Measurements from ENCODE around the gene WDR26.
"Not testable (repeated sequence)": the region's sequence is repeated elsewhere in the genome, so short reads cannot be mapped to it uniquely, and the experiment has no call there.

Gene WDR26

DNA sequence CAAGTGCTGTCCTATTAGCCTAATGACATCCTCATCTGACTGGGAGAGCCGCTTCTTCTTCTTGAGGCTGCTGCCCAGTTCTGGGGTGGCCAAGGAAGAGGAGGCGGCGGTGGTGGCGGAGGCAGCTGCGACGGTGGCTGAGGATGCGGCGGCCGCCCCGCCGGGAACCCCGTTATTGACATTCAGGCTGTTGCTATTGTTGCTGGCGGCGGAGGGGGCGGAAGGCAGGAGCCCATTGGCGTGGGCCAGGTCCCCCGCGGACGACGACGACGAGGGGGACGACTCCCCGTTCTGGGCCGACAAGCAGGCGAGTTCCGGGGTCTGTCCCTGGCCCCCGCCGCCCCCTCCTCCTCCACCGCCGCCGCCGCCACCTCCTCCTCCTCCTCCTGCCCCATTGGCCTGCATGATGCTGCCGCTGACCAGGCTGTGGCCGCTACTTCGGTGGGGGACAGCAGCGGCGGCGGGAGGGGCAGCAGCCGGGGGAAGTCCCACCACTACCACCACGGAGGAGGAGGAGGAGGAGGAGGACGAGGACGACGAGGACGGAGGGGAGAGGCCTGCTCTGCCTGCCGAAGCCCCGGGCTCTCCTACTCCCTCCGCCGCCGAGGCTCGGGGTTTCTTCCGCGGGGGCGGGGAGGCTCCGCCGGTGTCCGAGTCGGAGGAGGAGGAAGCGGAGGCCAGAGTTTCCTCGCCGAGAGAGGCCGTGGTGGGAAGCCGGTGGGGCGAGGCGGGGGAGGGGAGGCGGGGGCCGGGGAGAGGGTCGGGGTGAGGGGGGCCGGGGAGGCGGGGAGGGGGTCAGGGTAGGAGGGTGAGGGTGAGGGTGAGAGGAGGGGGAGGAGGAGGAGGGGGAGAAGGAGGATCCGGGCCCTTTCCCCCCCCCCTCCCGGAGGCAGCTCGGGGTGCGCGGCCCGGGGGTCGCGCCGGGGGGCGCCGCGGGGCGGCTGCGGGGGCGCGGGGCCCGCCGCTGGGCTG lies 610 bp downstream of the WDR26 start:
- DNase-seq: no peak

GRCh38 chr1:224433041-224433691 lies 1.4 kb downstream of the WDR26 start:
- no peak for DNase-seq

GRCh38 chr1:224432672-224433040 lies 1.9 kb downstream of the WDR26 start:
- DNase-seq: no peak

DNA sequence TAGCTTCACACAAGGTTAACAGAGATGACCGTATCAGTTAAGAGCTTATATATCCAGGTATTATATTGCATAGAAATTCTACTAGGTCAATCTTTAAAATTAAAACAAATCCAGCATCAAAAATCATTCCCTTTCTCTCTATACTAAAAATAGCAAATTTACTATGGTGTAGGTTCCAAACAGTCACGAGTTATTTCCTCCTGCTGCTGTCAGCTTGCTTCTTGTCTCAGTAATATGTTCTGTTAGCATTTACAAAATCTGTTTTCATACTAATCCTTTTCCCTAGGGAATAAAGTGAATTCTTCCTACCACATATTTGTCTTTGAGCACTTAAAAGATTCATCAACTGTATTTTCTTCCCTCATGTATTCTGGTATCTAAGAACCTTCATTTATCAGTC lies 2.5 kb downstream of the WDR26 start:
- DNase-seq: no peak

- DNase-seq: no peak
These were observed 2.9 kb downstream of the WDR26 start for GRCh38 chr1:224431726-224432125.

GRCh38 chr1:224430511-224431113 lies 4.0 kb downstream of the WDR26 start:
- no peak for DNase-seq

- DNase-seq: no peak
These were observed 4.8 kb downstream of the WDR26 start for GRCh38 chr1:224429616-224430326.

- not testable (repeated sequence) for DNase-seq
These were observed 5.9 kb downstream of the WDR26 start for GRCh38 chr1:224428713-224429112.

GRCh38 chr1:224427346-224427745 lies 7.3 kb downstream of the WDR26 start:
- DNase-seq: no peak

DNA sequence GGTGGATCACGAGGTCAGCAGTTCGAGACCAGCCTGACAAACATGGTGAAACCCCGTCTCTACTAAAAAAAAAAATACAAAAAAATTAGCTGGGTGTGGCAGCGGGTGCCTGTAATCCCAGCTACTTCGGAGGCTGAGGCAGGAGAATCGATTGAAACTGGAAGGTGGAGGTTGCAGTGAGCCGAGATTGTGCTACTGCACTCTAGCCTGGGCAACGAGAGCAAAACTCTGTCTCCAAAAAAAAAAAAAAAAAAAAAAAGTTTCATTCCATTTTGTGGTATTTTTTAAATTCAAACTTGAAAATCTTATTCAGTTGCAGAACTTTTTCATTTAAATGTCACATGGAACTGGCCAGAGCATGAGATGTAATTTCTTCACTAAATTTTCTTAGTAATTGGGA lies 7.7 kb downstream of the WDR26 start:
- not testable (repeated sequence) for DNase-seq

DNA sequence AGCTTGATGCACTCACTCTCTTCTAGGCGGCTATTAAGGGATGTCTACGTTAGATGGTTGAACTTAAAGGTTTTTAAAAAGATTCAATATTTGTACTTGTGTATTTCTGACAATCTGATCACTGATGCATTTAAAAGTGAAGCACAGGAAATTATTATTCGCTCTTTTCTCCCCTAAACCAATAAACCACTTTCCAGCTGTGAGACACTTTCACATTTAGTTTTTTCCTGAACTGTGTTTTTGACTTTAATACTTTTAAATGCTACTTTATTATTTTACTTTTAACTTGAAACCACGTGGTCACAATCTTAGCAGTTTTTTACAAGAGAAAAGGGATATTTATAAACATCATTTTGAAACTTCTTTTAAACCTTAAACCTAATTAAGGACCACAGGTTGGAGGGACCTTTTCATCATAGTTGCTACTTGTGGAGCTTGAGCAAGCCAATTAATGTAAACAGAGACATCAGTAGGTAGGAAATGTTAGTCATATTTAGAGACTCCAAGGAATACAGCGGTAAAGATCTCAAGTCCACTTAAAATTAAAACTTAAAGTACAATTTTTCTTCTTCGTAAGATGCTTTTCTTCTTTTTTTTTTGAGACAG lies 9.2 kb downstream of the WDR26 start:
- no peak for DNase-seq

GRCh38 chr1:224420106-224420505 lies 14.5 kb downstream of the WDR26 start:
- DNase-seq: no peak

DNA sequence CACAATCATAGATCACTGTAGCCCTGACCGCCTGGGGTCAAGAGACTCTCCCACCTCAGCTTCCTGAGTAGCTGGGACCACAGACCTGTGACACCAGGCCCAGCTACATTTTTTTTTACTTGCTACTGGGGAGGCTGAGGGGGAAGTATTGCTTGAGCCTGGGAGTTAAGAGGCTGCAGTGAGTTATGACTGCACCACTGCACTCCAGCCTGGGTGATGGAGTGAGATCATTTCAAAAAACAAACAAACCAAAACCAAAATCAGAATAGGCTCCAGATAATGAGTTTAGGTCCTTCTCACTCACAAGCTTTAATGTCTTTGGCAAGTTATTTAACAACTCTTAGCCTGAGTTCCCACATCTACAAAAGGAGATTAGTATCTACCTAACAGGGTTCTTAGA lies 22.8 kb downstream of the WDR26 start:
- DNase-seq: no peak

GRCh38 chr1:224408294-224408590 lies 26.4 kb downstream of the WDR26 start:
- no peak for DNase-seq

GRCh38 chr1:224407571-224408293 lies 26.9 kb downstream of the WDR26 start:
- DNase-seq: no peak

DNA sequence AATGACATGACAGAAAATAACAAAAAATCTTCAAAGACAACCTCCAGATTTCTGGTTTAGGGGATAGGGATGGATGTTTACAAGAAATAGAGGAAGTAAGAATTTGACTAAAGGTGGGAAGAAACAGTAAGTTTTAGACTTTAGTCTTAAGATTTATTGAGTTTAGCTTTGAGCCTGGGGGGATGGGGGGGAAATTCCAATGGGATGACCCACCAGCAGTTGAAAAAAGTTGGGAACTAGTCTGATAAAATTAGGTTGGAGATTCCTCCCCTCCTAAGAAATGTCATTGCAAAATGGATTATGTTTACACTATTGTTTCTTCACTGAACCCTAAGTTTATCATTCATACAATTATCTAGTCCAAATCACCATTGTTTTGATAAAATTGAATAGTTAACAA lies 28.4 kb downstream of the WDR26 start:
- DNase-seq: no peak

DNA sequence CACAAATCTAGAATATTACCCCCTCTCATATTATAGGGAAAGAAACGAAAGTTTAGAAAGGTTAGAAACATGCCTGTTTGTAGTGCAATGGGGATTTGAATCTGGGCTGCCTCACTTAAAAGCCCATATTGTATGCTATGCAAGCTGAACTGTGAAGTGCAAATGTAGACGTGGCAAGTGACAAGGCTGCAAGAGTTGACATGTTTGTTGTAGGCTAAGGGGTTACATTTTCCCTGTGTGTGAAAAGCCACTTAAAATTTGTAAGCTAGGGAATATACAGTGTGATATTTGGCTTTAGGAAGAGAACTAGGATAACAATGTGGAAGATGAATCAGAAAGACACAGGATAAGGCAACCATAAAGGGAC lies 29.0 kb downstream of the WDR26 start:
- DNase-seq: no peak

DNA sequence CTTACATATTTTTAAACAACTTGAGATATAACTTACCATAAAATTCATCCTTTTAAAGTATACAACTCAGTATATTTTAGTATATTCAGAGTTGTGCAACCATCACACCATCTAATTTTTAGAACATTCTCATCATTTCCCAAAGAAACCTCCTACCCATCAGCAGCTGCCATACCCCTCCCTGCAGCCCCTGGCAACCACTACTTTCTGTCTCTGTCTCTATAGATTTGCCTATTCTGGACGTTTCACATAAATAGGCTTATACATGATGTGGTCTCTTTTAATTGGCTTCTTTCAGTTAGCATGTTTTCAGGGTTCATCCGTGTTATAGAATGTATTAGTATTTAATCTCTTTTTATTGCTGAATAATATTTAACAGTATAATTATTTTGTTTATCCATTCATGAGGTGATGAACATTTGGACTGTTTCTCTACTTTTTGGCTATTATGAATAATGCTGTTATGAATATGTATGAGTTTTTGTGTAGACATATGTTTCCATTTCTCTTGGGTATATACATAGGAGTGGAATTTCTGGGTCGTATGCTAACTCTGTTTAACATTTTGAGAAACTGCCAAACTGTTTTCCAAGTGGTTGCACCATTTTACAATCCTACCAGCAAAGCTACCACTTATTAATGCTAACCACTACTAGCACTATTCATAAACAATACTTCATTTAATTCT lies 29.5 kb downstream of the WDR26 start:
- no peak for DNase-seq

DNA sequence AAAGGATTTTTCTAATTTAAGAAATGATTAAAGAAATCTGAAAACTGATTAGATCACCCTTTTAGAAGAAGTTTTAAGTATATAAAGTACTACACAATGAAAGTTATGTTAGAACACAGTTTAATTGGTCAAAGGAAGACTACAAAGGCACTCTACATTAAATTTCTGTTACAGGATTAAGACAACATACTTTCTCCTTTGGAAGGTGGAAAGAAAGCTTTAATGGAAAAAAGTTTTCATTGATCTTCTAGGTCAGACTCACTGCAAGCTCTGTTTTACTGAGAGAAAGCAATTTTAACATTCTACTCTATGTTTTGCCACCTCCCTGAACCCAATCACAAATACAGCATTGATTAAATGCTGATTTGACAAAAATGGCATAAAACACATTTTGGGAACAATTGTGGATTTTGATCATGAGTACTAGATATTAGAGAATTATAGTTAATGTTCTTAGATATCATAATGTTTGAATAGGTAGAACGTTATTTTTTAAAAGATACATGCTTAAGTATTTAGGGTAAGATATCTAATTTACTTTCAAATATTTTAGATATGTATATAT lies 32.0 kb downstream of the WDR26 start:
- DNase-seq: no peak

GRCh38 chr1:224399887-224400286 lies 34.7 kb downstream of the WDR26 start:
- DNase-seq: no peak

- no peak for DNase-seq
These were observed 41.3 kb downstream of the WDR26 start for GRCh38 chr1:224393294-224393693.

Data from NCI-H2081 treated with DMSO at 0.1 percent for 48 hours (cell line).